ENCODE measurements around the gene LDAH.
A peak's percentile ranks its signal among the peaks of the same experiment; 100 is the strongest.

LDAH gene

DNA sequence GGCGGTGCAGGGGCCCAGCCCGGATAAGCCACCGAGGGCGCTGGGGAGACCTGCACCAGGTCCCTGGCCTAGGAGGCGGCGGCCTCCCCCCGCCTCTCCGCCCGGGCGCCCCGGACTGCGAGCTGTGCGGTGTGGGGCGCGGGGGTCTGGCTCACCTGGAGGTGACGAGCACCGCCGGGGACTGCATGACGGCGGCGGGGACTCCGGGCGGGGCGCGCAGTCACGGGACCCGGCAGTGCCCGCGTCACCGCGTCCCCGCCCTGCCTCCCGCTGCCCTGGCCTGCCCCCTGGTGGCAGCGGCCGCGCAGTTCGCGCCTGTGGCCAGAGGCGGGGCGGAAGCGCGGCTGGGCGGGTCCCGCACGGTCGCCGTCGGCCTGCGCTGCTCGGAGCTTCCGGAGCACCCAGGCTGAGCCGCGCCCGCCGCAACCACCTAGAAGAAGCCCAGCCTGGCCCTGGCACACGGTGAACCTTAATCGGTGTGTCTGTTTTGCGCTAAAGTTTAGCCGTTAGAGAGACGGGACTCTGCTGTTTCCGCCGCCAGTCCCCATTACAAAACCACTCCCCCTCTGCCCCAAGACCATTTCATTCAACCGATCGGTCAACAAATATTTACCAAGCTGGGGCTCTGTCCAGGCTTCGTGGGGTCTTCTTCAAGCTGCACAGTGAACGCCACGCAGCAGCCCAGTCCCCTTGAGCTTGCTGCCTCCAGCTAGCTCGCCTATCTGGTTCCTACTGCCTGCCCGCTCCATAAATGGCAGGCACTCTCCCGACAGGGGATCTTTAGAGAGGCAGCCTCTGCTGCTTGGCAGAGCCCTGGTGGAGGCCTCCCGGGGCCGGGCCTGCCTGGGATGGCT is 171.8 kb downstream of the LDAH start, which contains the start of gene HS1BP3:
HS1BP3 (minus strand) TSS at position 222 of the 854 bp plus-strand sequence; CDS start at position 187, 35 bp downstream.
- DNase-seq, result no peak

DNA sequence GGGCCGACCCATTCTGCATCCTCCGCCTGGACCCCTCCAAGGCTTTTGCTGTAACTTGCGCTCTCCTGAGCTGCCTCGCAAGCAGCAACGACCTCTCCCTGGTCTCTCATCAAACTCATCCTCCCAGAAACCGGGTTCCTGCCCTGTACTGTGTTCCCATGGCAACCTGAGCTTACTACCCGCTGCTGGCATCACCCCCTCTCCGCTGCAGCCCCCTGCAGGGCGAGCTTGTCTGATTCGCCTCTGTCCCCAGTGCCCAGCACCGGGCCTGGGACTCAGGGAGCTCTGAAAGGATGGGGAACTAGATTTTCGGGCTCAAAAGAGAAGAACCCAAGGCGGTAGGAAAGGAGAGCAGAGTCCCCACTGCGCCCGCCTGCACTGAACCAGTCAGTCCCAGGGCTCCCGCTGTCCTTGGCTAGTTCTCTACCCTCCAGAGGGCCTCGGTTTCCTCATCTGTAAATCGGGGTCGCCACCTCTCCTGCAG is 172.5 kb downstream of the LDAH start:
- no peak for DNase-seq

DNA sequence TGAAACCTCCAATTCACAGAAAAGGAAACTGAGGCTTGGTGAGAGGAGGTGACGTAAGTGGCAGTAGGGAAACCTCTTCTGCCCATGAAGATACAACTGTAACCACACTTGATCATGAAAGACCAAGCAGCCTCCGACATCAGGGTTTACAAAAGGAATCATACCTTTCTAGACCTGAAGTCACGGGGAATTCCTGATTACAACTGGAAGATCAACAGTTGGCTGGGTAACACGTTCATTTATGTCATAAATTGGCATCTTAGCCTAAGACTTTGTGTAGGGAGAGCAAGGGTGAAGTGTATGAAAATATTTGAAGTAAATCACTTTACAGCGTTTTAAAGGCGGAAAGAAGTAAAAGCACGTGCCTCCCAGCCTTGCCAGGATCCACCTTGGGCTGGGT is 172.9 kb downstream of the LDAH start:
- DNase-seq, result no peak

DNA sequence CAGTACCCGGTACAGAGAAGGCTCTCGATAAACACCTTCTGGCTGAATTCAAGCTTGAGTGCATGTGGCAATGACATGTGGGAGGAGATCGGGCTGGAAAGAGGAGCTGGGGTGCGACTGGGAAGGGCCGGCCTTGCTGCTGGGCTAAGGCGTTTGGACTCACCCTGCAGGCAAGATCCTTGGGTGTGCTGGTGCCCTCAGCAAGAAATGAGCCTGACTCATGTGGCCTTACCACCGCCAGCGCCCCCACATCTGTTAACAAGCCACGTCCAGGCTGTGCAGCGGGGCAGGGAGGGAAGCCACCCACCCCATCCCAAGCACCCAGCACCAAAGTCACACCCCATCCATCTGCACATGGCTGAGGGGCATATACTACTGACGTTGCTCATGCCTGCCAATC is 173.3 kb downstream of the LDAH start:
- DNase-seq, result no peak

DNA sequence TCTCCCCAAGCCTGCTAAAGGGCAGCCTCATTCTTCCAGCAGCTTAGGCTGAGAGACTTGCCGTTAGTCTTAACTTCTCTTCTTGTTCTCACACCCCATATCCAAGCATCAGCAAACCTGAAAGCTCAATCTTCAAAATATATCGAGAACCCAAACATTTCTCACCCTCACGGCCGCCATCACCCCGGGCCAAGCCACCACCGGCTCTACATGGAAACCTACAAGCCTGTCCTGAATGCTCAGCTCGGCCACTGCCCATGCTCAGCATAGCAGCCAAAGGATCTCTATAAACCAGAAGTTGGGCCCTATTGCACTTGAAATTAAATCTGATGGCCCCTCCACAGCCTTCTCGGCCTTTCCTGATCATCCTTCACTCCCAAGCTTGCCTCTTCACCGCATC is 174.1 kb downstream of the LDAH start:
- no peak for DNase-seq

DNA sequence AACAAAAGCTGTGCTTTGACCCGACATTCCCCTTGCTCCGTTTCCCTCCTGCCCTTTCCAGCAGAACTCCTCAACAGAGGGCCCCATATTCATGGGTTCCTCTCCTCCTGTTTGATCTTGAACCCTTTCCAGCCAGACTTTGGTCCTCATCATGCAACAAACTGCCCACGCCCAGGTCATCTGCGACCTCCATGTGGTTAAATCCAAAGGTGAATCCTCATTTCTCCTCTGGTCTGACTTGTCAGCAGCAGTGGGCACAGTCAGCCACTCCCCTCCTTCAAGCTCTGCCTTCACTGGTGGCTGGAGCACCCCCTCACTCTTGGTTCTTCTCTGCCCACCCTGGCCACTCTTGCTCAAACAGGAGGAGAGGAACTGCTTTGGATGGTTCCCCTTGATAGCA is 174.7 kb downstream of the LDAH start:
- DNase-seq, result no peak

DNA sequence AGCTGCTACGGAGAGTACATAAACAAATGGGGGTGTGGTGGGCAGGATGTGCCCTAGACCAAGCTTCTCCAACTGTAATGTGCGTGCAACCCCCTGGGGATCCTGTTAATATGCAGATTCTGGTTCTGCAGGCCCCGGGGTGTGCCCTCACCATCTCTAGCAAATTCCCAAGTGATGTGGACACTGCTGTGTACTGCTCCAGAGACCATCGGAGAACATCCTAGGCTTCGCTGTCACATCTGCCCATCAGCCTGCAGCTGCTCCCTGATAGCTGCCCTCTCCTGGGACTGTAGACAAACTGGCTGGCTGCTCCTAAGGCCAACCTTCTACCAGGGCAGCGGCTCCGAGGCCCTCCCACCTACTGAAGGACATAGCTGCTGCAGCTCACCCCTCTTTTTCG is 175.2 kb downstream of the LDAH start:
- no peak for DNase-seq

DNA sequence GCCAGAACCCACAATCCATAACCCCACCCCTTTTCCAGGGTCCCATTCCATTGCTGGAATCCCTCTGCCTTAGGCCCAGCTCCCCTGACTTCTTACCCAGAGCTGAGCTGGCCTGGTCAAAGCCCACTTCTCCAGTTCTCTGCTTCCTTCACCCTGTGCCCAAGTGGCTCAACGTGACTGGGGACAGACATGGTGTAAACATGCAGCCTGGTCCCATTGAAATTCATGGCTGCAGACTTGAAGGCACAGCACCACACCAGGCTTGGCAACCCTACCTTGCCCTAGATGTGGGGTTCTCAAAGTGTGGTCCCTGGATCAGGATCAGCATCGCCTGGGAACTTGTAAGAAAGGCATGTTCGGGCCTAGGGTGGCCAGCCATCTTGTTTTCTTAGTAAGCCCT is 175.7 kb downstream of the LDAH start:
- DNase-seq, result no peak

DNA sequence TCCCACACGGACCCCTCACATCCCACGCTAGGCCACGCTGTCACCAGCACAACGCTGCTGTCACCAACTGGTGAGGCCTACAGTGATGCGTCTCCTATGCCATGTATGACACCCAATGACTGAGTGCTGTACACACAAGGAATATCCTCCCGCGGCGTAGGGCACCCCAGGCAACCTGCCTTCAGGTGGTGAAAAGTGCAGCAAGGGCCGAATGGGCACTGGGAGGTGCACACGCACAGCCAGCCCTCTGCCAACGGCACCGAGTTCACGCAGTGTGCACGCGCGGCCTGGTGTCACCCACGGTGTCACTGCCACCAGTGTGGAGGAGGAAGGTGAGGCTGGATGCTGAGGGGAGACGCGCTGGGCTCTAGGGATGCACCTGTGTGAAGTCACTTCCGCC is 176.5 kb downstream of the LDAH start:
- no peak for DNase-seq

DNA sequence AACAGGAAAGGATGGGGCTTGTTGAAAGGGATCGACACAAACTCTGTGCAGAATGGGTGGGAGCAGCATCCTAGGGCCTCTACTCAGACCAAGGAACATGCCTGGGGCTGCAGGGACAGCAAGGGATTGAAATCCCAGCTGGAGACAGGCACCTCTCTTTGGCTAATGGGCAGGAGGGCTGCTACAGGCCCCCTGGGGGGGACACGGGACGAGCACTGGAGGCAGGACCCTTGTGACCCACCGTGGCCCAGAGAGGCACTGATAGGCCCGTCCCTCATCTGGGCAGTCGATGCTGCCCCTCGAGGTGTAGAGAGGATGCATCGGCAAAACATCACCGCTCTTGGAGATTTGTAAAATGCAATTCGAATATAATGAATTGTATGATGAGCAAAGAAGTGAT is 177.1 kb downstream of the LDAH start:
- no peak for DNase-seq

DNA sequence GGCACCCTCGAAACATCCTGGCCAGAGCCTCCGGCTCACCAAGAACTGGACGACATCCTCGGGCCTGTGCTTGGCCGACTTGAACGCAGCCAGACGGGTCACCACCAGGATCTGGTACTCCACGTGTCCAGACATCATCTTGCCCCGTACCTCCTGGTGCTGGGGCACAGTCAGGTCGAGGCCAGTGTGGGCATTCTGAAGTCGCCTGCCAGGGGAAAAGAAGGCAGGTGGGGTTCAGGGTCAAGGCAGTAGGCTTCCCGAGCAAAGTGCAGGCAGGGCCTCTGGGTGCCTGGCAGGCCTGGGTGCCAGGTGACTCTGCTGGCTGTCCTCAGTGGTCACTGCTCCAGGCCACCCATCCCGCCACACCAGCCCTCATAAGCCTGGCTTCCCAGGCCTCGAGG is 177.6 kb downstream of the LDAH start:
- no peak for DNase-seq

DNA sequence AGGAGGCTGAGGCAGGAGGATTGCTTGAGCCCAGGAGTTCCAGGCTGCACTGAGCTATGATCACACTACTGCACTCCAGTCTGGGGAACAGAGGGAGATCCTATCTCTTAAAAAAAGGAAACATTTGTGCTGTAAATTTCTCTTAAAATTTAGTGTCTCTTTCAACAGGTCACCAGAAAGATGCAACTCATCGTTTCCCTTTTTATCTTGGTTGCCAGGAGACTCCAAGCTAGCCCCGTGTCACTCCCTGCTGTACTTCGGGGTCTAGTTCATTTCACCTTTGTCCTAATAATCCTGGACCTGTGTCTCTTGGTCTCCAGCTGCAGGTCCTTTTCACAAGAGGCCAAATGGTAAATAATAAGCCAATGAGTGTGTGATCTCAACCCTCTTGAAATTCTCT is 179.1 kb downstream of the LDAH start:
- no peak for DNase-seq

DNA sequence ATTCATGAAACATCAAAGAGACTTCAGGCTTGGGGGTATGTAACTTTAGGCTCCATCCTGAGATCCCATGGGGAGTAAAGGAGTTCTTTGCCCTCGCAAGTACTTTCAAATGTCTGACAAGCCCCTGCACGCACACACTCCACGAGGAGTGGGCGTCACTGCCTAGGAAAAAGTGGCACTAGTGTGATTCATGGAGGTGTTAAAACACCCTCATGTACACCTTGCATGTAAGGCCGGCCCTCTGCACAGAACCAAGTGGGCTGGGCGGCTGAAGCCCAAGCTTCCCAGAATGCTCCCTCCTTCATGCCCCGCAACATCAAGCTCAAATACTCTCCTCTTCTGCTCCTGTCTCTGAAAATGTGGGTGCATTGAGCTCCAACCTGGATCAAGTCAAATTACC is 179.8 kb downstream of the LDAH start:
- no peak for DNase-seq

DNA sequence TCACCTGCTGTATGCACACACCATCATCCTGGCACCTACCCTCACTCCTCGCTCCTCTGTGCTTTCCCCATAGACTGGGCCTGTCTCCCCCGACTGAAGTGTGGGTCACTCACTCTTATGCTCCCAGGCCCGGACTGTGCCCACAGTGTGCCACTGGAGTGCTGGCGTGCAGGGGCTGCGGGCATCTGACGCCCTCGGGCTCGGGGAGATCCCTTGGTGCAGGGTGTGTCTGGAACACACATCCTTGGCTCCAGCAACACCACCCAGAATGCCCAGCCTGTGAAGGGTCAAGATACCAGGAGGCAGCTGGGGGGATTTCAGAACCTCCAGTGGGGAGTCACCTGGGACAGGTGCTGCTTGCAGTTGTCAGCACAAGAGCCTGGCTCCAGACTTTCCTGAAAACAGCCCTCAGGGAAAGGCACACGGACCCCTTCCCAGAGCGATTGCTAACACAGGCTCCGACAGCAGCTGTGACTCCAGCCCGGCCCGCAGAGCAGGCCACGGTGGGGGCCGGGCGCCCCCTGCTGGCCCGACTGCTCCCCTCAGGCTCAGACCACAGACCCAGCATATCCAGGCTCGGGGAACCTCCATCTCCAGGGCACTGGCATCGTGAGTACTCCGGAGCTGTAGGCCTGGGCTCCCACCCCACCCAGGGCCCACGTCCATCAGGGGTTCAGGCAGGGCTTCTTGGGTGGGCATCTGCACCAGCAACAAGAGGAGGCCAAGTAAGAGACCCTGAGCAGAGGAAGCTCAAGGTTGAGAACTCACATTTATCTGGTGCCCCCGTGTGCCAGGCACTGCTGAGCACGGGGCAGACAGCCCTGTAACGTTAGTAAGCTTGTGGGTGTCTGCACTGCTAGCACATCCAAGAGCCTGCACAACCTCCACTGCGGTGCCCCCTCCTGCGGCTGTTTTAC is 180.6 kb downstream of the LDAH start:
- DNase-seq, result no peak

DNA sequence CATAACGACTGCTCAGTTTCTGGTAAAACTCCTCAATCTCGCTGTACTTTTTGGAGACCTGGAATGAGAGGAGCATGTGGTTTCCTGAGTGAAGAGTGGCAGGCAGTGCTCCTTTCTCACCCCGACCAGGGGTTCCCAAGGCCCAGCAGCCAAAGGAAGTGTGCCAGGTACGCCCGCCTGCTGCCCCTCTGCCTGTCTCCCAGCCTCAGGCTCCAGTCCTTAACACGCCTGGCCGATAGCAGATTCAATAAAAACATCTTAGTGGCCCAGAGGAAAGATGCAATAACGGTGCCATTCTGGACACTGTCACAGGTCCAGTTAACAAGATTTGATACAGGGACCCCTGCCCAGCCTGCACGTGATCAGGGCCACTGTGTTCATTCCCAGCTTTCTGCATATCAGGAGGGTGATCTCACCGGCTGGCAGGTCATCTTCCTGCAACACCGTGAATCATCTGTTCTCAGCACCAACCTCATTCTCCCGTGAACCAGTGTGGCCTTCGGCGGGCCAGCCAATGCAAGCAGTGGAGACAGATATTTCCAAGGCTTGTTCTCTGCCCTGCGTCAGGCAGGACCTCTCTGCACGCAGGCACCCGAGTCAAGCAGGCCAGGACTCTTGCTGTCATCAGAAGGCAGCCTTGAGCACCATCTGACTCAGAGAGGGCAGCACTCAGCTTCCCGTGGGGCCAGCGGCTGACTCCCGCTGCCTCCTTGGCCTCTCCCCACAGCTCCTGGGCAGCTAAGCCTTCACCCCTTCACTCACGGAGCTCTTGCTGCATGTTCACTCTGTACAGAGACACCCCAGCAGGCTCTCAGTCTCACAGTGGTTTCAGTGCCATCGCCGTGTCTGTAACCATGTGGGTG is 181.5 kb downstream of the LDAH start:
- no peak for DNase-seq

DNA sequence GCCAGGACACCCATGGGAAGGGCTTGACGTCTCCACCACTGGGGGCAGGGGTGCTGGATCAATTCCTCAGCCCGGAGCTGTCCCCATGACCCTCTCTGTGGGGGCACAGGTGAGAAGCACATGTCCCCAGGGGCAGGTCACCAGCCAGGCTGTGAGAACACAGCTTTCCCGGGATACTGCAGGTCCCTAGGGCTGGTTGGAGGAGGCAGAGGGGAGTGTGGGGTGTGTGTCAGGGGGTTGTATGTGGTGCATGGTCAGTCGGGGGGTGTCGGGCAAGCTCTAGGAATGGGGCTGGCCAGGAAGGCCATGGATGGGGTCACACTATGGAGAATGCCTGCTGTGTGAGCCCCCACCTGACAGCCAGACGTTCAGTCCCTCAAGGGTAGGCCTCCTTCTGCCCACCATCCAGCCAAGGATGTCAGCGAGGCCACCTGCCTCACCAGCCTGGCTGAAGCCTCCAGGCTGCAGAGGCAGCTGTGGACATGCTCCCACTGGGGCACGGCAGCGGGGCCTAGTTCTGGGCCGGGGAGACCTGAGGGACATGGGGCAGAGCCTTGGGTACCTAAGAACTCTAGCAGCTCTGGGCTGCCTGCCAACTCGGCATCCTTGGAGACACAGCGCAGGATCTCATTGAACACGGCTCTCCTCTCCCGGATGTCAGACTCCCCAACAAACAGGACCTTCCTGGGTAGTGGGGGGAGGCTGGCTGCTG is 182.3 kb downstream of the LDAH start:
- no peak for DNase-seq

DNA sequence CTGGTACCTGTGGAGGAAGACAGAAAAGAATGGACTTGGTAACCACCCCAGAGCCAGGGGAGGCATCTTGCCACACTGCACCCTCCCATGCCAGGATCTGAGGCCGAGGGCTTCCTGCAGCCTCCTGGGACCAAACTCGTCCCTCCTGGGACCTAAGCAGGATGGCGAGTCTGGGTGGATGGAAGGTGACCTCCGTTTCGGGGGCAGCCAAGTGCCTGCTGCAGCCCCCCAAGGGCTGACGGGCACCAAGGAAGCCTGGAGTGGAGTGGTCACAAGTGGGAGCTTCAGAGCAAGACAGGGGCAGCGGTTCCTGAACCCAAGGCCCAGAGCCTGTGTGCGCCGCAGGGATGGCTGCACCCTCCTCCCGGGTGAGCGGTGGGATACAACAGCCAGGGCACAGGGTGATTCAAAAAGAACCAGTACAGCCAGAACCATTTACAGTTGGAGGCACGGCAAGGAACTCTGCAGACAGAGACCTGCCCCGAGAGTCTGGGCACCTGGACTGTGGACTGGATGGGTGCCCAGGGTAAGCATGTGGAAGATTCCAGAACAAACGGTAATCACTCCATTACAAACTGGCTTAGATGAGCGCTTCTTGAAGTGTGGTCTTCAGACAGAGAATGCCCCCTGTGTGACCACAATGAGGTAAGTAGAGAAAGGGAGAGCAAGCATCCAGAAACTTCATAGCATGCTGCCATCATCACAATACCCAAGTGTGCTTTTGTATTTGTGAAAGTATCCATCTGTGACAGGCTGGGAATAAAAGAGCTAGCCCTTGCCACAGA is 184.1 kb downstream of the LDAH start:
- no peak for DNase-seq

DNA sequence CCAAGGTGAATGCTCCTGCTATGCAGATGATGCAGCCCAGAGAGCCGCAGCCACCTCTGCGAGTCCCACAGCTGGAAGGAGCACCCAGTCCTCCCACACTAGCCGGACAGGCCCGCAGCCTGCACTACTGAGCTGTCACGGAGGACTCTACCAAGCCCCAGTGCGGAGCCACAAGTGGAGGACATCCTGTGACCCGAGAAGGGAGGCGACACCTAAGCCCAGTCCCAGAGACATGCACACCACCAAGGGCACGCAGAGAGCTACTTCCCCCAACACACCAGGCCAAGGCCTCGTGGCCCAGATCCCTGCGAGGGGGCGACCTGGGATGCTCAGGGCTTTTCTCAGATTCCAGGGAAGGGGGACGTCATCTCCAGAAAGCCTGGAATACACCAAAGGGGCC is 184.9 kb downstream of the LDAH start:
- DNase-seq, result no peak

DNA sequence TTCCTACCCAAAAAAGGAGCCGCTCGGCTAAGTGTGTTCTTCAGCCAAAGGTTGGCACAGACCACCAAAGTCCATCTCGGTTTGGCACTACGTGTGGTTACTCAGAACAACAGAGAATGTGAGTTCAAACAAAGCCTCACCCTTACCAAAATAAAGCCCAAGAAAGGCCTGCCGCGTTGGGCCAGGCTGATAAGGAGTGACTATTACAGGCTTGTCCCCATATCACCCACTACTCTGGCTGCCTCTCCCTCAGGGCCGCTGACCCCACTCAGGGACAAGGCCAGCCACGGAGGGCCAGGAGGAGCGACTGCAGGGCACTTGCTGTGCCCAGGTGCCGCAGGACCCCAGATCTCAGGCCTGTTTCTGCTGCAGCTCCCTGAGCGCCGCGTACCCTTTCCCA is 185.8 kb downstream of the LDAH start:
- no peak for DNase-seq

DNA sequence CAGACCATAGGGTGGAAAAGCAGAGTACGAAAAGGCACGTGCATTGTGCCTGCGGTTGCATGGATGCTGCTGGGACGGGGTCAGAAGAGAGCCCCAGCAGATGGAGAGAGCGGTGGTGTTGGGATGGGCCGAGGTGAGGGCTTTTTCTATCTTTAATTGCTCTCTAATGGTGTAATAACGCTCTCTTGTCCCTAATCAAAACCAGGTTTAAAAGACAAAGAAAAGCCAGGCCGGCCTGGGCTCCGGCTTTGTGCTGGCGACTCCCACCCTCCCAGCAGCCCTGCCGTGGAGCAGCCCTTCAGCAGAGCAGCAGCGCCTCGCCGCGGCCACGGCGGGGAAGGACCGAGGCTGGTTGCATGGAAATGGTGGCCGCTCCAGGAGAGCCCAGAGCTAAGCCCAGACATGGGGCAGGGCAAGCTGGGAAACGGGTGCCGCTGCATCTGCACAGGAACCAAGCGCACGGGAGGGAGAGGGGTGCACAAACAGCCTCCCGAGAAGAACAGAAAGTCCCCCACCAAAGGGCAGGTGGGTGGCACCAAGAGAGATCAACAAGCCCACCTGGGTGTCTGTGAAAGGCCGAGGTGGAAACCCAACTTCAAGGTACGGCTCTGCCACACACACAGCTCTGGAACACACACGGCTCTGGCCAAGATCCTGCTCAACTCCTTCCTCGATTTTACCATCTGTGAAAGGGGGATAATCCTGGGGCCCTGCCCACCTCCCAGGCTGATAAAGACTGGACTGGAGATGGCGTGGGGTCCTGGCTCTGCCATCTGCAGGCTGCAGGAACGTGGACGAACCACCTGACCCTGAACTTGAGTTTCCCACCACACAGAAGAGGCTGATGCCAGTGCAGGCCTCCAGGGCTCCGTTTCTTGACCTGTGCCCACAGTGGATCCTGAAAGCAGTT is 187.0 kb downstream of the LDAH start:
- peak; percentile 24 for DNase-seq

Data from NCI-H187 treated with DMSO at 0.1 percent for 48 hours (cell line).